ENCODE data around the gene ALK.

- TF ChIP-seq CTCF (IDR thresholded peaks at IDR 0.05) (no peak), EP300 (IDR thresholded peaks at IDR 0.05) (no peak)
Observed at GRCh38 chr2:29376541-29376940, 544.8 kb downstream of the ALK start.

Measured in esophagus muscularis mucosa (tissue), 3 donors.